ENCODE measurements around the gene OR10H4. TPM values are rescaled to one million over a fixed set of nuclear protein-coding genes. Genes with fewer than 3 reads are reported as not detected.
"Not testable (repeated sequence)": the region's sequence is repeated elsewhere in the genome, so short reads cannot be mapped to it uniquely, and the experiment has no call there.

The OR10H4 gene
- total and polyA plus RNA-seq, 8 donors = not detected

GRCh38 chr19:15979293-15979692, 30.5 kb downstream of the OR10H4 start:
- TF ChIP-seq CTCF (IDR thresholded peaks at IDR 0.05) = no peak
- Histone ChIP-seq H3K27ac (no peak overlapping the region), H3K36me3 (no peaks in the 10 kb centered on the region), H3K9me3 (peaks cover 0 to 22% of the 10 kb centered on the region in 2 donors), H3K4me3 (no peak overlapping the region), H3K27me3 (peaks cover 0 to 46% of the 10 kb centered on the region in 2 donors), H3K4me1 (no peaks in the 10 kb centered on the region)
- ATAC-seq = no peak
- no peak for DNase-seq
- intact Hi-C loops (cut with DNase I) = no loop called here

GRCh38 chr19:15985831-15986230, 37.0 kb downstream of the OR10H4 start:
- intact Hi-C loops (cut with DNase I); H3K27ac ChIP-seq; H3K36me3 ChIP-seq; ATAC-seq; H3K4me1 ChIP-seq; DNase-seq; H3K4me3 ChIP-seq: not testable (repeated sequence)
- Histone ChIP-seq H3K9me3 (peaks cover 0 to 22% of the 10 kb centered on the region in 2 donors), H3K27me3 (peaks cover 0 to 18% of the 10 kb centered on the region in 2 donors)

- intact Hi-C loops (cut with DNase I) = no loop called here
- ATAC-seq (no peak), DNase-seq (no peak)
- TF ChIP-seq CTCF (IDR thresholded peaks at IDR 0.05) = no peak
- peaks cover 0 to 9% of the 10 kb centered on the region in 2 donors for H3K27me3 ChIP-seq
- no peak overlapping the region for H3K27ac ChIP-seq
- H3K4me1 ChIP-seq = peaks cover 0 to 7% of the 10 kb centered on the region in 2 donors
- peaks cover 0 to 17% of the 10 kb centered on the region in 2 donors for H3K9me3 ChIP-seq
- no peak overlapping the region for H3K4me3 ChIP-seq
- no peaks in the 10 kb centered on the region for H3K36me3 ChIP-seq
Measured at GRCh38 chr19:15986701-15987100, 37.9 kb downstream of the OR10H4 start.

- ATAC-seq (no peak), DNase-seq (no peak)
- H3K4me1 ChIP-seq = peaks cover 0 to 7% of the 10 kb centered on the region in 2 donors
- TF ChIP-seq CTCF (IDR thresholded peaks at IDR 0.05) = no peak
- no peaks in the 10 kb centered on the region for H3K9me3 ChIP-seq
- intact Hi-C loops (cut with DNase I) = no loop called here
- H3K27me3 ChIP-seq = peaks cover 0 to 9% of the 10 kb centered on the region in 2 donors
- no peak overlapping the region for H3K4me3 ChIP-seq
- no peak overlapping the region for H3K27ac ChIP-seq
- no peaks in the 10 kb centered on the region for H3K36me3 ChIP-seq
Measured at GRCh38 chr19:15989889-15990288, 41.1 kb downstream of the OR10H4 start.

- TF ChIP-seq CTCF (IDR thresholded peaks at IDR 0.05) = no peak
- peaks cover 0 to 4% of the 10 kb centered on the region in 2 donors for H3K9me3 ChIP-seq
- peaks cover 0 to 7% of the 10 kb centered on the region in 2 donors for H3K4me1 ChIP-seq
- peaks cover 0 to 9% of the 10 kb centered on the region in 2 donors for H3K27me3 ChIP-seq
- H3K36me3 ChIP-seq = no peaks in the 10 kb centered on the region
- H3K27ac ChIP-seq = no peak overlapping the region
- ATAC-seq = no peak
- DNase-seq = no peak
- no peak overlapping the region for H3K4me3 ChIP-seq
- intact Hi-C loops (cut with DNase I) = no loop called here
Measured at GRCh38 chr19:15991602-15992001, 42.8 kb downstream of the OR10H4 start.

GRCh38 chr19:15992014-15992413, 43.2 kb downstream of the OR10H4 start:
- H3K4me3 ChIP-seq = no peak overlapping the region
- H3K9me3 ChIP-seq = peaks cover 0 to 4% of the 10 kb centered on the region in 2 donors
- no peak for DNase-seq
- peaks cover 0 to 7% of the 10 kb centered on the region in 2 donors for H3K4me1 ChIP-seq
- H3K36me3 ChIP-seq = no peaks in the 10 kb centered on the region
- no peak overlapping the region for H3K27ac ChIP-seq
- H3K27me3 ChIP-seq = peaks cover 0 to 9% of the 10 kb centered on the region in 2 donors
- intact Hi-C loops (cut with DNase I) = no loop called here
- ATAC-seq = no peak
- TF ChIP-seq CTCF (IDR thresholded peaks at IDR 0.05) = no peak

Measured in left lung (tissue), 10 donors.